WTC11 (cell line): ENCODE measurements around the gene LDLRAD1.

Experiments used
- CTCF ChIP-seq: fragments of 200-600 bp; IDR thresholded peaks from 2 replicates; pipeline ENCODE4 v1.8.0; 2022; ENCODE audit warnings: antibody characterized with exemption
- ZBTB21 ChIP-seq: sonication (generic); formaldehyde crosslinking; IDR thresholded peaks from 2 replicates; pipeline ENCODE4 v1.8.1; 2023; ENCODE audit warnings: mild to moderate bottlenecking, missing genetic modification reagents, borderline replicate concordance
- ZNF121 ChIP-seq: sonication (generic); formaldehyde crosslinking; IDR thresholded peaks from 2 replicates; pipeline ENCODE4 v1.8.0; 2023; ENCODE audit warnings: missing genetic modification reagents

- TF ChIP-seq CTCF (no peak), ZBTB21 (no peak), ZNF121 (CRISPR knock-in tag) (no peak)
These were observed 1.4 kb downstream of the LDLRAD1 start for GRCh38 chr1:54016343-54017282.
